Activated naive CD8-positive, alpha-beta T cell treated with anti-CD3 and anti-CD28 coated beads for 36 hours (primary cell): Measurements from ENCODE around the gene ZNF672. TPM values are rescaled to one million over a fixed set of nuclear protein-coding genes. Genes with fewer than 3 reads are reported as not detected.

ENCODE experiments used
- DNase-seq: peaks from one replicate; pipeline ENCODE4 v3.0.0; 2021
- H3K27ac Mint-ChIP-seq: one replicate; pipeline ENCODE4 v1.8.0; 2022; ENCODE audit warnings: mild to moderate bottlenecking, moderate library complexity, mixed read lengths
- H3K27me3 Mint-ChIP-seq: one replicate; pipeline ENCODE4 v1.8.0; 2022; ENCODE audit warnings: mild to moderate bottlenecking, mixed read lengths
- H3K36me3 Mint-ChIP-seq: one replicate; pipeline ENCODE4 v1.8.0; 2021; ENCODE audit warnings: mild to moderate bottlenecking, mixed read lengths
- H3K4me1 Mint-ChIP-seq: one replicate; pipeline ENCODE4 v1.8.0; 2021; ENCODE audit warnings: mixed read lengths
- H3K4me3 Mint-ChIP-seq: one replicate; pipeline ENCODE4 v1.8.0; 2022; ENCODE audit warnings: mild to moderate bottlenecking, moderate library complexity, mixed read lengths
- H3K9me3 Mint-ChIP-seq: one replicate; pipeline ENCODE4 v1.8.0; 2022; ENCODE audit warnings: mixed read lengths
- total RNA-seq, 2 experiments: library from RNA; stranded (reverse); gene quantifications; one replicate each; pipeline ENCODE4 v1.2.3, GENCODE V29; 2021

Gene ZNF672
- total RNA-seq, 2 experiments from 2014 or later: 46.4 to 48.0 TPM

DNA sequence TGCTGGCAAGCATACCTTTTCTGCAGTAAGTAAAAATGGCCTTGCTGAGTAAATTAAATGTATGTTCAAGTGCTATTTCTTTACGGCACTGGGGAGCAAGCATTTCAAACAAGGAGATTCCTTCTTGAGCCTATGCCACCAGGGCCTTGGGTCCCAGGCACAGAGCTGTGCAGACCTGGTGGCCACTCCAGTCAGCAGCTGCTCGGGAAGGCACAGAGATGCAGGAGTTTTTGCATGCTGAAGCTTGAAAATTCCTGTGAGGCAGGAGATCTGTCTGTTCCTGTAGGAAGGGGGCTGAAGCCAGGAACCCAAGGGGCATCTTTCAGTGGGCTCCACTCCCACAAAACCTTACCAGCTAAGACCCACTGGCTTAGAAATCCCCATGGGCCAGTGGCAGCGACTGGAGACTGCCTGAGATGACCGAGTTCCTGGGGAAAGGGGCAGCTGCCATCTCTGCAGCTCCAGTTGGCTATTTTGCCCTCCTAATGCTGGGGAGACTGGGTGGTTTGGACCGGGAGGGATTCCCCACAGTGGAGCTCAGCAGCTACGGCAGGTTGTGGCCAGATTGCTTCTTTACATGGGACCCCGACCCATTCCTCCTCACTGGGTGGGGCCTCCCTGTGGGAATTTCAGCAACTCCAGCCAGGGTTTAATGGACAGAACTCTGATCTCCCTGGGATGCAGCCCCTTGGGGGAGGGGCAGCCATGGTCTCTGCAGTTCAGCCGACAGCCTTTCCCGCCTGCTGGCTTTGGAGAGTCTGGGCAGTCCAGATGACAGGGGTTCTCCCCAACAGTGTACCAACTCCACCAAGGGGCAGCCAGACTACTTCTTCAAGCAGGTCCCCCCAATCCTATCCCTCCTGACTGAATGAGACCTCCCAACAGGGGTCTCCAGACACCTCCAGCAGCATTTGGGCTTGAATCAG, 59.7 kb downstream of the ZNF672 start:
- H3K27ac Mint-ChIP-seq: no peak overlapping the region
- no peaks in the 10 kb centered on the region for H3K36me3 Mint-ChIP-seq
- no peaks in the 10 kb centered on the region for H3K9me3 Mint-ChIP-seq
- peaks cover 26% of the 10 kb centered on the region for H3K27me3 Mint-ChIP-seq
- H3K4me3 Mint-ChIP-seq: no peak overlapping the region
- no peaks in the 10 kb centered on the region for H3K4me1 Mint-ChIP-seq
- DNase-seq: no peak

Other genes starting within 250 kb of the ZNF672 start
- not detected for gene OR2T10, start 240.5 kb upstream of the ZNF672 start, total RNA-seq
- not detected for gene OR2T11, start 203.1 kb upstream of the ZNF672 start, total RNA-seq
- not detected for gene OR2T35, start 192.9 kb upstream of the ZNF672 start, total RNA-seq
- not detected for gene OR2T27, start 182.7 kb upstream of the ZNF672 start, total RNA-seq
- gene OR14I1, start 135.5 kb upstream of the ZNF672 start, total RNA-seq: not detected
- gene LYPD8, start 82.5 kb upstream of the ZNF672 start, total RNA-seq: not detected
- gene SH3BP5L, start 12.3 kb upstream of the ZNF672 start, total RNA-seq: 10 to 100 TPM; 15.9 to 16.8 TPM
- 10 to 100 TPM; 59.1 to 62.2 TPM for gene ZNF692, start 20.9 kb downstream of the ZNF672 start, total RNA-seq
- 1 to 10 TPM; 3.6 to 4.4 TPM for gene PGBD2, start 68.0 kb downstream of the ZNF672 start, total RNA-seq